Activated naive CD4-positive, alpha-beta T cell treated with anti-CD3 and anti-CD28 coated beads, Interleukin-2, amount 50 U/mL, for 16 hours (primary cell): ENCODE results near the gene ATP6V0C.
"Not testable (repeated sequence)": the region's sequence is repeated elsewhere in the genome, so short reads cannot be mapped to it uniquely, and the experiment has no call there.

Experiments used
- DNase-seq: peaks from one replicate; pipeline ENCODE4 v3.0.0-alpha.2; 2020

ATP6V0C gene

DNA sequence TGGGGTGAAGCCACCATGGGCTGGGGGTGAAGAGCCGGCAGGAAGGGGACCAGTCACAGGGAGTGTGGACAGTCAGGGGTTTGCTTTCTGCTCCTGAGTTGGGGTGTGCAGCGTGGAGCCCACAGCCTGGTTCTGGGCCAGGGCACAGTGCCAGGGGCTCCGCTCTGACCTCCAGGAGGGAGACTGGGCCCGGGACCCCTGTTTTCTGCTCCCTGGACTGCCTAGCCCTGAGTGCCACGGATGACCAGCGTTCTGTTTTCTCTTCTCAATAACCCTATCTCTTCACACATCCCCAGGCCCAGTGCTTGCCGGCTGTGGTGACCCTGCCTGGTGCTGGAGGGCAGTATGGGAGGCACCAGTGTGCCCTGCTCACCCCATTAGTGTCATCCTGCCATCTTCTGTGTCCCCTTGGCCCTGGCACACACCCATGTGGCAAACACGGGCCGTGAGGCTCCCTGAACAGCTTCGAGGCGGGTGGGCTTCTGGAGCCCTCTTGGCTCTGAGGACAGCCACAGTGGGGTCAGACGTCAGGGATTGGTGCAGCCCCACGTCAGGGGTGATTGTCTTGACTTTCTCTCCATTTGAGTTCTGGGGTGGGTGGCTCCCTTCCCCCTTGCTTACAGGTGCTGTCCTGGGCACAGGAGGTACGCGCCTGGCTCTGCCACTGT lies 16.3 kb downstream of the ATP6V0C start:
- DNase-seq = no peak

DNA sequence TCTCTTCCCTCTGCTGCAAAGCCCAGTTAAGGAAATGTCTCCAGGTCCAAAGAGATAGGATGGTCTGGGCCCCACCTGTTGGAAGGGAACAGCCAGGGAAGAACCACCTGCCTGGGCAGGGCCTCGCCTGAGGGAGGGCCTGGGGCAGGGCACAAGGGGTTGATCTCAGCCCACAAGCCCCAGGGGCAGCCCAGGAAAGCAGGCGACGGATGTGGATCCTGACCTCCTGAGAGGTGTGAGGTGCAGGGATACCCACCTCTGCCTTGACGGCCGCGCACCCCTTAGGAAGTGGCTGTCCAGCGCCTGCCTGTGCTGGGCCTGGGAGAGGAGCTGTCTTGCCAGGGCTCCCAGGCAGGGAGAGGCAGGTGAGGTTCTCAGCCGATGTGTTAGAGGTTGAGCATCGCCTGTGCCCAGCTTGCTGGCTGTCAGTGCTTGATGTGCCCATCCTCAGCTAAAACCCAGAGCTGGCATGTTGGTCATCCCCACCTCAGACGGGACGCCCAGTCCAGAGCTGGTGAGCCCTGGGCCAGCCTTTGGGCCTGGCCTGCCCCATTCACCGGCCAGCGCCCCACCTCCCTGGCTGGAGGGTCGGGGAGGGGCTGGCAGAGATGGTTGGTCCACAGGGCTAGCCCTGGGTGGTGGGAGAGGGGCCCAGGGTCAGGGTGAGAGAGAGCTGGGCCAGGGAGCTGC lies 17.0 kb downstream of the ATP6V0C start:
- no peak for DNase-seq

DNA sequence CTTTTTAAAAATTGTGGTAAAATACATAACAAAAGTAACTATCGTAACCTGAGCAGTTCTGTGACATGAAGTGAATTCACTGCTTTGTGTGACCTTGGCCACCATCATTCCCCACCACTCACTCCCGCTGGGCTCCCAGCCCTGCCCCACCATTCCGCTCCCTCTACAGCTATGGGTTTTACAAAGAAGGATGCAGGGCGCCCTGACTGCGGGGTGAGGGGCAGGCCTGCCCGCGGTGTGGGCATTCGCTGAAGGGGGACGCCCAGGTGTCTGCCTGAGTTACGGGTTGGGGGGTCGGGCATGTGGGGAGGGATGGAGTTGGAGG lies 17.6 kb downstream of the ATP6V0C start, which contains the start of gene CEMP1:
CEMP1 (minus strand) TSS at position 38 of the 325 bp plus-strand sequence. CDS start 335 bp downstream, outside the sequence.
- DNase-seq = no peak

DNA sequence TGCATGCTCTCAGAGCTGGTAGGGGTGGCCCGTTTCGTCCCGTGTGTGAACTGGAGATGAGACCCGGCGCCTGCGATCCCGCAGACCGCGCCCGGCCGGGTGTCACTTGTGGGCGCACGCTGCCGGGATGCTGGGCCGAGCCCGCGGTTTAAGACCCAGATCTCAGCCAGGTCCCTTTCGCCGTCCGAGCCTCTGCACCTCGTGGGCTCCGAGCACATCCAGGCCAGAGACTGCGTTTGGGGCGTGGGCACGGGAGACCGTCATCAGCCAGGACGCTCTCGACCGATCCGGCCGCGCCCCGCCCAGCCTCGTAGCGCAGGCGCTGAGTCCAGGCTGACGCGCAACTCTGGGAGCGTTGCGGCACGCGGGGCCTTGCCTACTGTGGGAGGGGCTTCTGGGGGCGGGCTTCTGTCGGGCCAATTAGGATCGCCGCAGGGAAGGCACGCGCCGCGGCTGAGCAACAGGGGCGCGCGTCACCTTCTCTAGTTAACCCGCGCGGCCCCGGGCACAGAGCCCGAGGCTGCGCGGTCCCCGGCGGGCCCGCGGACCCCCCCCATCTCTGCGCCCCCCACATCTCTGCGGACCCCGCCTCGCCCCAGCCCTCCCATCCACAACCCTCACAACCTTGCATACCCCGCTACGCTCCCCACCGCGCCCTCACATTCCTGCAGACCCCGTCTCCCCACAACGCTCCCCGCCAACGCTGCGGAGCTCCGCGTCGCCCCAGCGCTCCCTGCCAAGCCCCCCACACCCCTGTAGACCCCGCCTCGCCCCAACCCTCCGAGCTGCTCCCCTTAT lies 18.1 kb downstream of the ATP6V0C start:
- DNase-seq = peak; percentile 99

DNA sequence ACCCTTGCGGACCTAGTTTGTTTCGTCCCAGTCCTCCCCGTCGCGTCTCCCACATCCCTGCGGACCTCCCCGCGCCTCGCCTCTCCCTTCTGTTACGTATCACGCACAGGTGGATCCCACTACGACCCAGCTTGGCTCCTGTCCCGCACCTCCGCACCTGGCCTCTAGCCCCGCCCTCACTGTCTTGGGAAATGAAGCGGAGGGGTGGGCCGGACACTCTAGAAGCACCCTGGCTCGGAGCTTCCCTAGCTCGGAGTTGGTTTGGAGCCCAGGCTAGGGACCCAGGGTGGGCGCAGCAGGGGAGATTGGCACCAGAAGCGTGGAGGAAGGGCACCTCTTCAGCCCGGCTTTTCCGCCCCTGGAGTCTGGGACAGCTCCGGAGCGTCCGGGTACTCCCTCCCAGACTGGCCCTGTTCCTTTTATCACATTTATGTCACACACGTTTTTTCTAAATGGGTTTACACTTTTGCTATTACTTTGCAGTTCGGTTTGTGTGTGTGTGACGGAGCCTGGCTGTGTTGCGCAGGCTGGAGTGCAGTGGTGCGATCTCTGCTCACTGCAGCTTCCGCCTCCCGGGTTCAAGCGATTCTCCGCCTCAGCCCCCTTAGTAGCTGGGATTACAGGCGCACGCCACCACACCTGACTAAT lies 18.9 kb downstream of the ATP6V0C start:
- peak; percentile 65 for DNase-seq

DNA sequence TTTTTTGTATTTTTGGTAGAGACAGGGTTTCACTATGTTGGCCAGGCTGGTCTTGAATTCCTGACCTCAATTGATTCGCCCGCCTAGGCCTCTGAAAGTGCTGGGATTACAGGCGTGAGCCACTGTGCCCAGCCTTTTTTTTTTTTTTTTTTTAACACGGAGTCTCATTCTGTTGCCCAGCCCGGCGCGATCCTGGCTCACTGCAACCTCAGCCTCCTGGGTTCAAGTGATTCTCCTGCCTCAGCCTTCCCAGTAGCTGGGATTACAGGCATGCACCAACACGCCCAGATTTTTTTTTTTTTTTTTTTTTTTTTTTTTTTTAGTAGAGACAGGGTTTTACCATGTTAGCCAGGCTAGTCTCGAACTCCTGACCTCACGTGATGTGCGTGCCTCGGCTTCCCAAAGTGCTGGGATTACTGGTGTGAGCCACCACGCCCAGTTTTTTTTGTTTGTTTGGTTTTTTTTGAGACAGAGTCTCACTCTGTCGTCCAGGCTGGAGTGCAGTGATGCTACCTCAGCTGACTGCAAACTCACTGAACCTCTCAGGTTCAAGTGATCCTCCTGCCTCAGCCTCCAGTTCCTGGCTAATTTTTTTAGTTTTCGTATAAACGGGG lies 19.5 kb downstream of the ATP6V0C start:
- not testable (repeated sequence) for DNase-seq

DNA sequence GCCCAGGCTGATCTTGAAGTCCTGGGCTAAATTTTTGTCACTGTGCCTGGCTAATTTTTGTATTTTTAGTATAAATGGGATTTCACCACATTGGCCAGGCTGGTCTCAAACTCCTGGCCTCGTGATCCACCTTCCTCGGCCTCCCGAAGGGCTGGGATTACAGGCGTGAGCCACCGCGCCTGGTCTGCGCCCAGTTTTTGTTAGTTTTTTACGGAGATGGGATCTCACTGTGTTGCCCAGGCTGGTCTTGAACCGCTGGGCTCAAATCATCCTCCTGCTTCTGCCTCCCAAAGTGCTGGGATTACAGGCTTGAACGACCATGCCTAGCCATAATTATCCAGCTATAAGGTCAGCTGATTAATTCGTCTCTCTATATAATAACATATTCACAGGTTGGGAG lies 20.2 kb downstream of the ATP6V0C start:
- no peak for DNase-seq

DNA sequence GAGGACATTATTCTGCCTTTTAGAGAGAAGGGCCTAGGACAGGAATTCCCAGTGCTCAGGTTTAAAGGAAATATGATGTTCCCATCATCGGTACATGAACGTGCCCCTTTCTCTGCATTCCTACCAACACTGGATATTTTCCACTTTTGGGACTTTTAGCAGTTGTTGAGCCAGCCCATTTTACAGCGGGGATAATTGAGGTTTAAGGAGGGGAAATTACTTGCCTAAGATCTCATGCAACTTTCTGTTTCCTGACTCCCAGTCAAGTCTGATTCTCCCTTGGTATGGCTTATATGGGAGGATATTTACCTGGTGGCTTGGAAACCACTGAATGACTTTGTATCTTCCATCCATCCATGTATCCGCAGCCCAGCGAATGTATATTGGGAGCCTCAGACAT lies 20.6 kb downstream of the ATP6V0C start:
- not testable (repeated sequence) for DNase-seq

DNA sequence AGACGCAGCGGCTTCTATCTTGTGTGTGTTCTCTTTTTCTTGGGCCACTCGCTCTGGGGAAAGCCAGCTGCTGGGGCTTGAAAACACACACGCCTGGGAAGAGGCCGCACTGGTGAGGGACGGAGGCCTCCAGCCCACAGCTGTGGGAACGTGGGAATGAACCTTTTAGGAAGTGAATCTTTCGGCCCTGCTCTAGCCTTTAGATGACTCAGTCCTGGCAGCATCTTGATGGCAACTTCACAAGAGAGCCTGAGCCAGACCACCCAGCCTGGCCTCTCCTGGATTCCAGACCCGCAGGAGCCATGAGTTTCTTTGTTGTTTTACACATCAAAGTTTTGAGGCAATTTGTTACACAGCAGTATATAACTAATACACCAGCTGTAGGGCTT lies 21.9 kb downstream of the ATP6V0C start:
- no peak for DNase-seq

DNA sequence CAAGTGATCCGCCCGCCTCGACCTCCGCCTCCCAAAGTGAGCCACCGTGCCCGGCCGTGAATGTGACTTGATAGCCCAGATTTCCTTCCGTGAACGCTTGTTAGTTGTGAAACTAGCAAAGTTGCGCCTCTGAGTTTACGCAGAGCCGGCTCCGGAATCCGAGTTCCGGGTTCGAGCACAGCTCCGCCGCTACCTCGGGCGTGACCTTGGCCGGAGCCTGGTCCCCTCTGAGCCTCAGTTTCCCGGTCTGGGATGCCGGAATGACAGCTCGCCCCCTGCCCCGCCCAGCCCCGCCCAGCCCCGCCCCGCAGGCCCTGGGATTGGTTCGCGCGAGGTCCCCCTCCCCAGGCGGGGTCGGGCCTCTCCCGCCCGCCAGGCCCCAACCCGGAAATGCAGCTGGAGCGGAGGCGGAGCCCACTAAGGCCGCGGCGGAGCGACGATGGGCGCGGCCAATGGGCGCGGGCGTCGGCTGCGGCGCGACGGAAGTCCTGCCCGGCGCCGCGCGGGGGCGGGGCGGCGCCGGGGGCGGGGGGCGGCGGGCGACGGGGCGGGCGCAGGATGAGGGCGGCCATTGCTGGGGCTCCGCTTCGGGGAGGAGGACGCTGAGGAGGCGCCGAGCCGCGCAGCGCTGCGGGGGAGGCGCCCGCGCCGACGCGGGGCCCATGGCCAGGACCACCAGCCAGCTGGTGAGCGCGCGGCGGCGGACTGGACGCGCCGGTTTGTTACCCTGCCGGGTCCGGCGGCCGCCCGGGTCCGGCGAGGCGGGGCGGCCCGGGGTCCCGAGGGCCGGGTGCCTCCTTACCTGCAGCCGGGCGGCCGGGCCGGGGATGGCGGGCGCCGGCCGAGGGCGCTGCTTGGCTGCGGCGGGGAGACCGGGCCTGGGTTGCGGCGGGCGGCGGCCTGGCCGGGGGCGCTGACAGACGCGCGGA lies 24.0 kb downstream of the ATP6V0C start, which contains the start of gene PDPK1:
PDPK1 (plus strand) TSS at position 571 of the 929 bp plus-strand sequence; CDS start at position 663, 92 bp downstream.
- DNase-seq = peak; percentile 95

DNA sequence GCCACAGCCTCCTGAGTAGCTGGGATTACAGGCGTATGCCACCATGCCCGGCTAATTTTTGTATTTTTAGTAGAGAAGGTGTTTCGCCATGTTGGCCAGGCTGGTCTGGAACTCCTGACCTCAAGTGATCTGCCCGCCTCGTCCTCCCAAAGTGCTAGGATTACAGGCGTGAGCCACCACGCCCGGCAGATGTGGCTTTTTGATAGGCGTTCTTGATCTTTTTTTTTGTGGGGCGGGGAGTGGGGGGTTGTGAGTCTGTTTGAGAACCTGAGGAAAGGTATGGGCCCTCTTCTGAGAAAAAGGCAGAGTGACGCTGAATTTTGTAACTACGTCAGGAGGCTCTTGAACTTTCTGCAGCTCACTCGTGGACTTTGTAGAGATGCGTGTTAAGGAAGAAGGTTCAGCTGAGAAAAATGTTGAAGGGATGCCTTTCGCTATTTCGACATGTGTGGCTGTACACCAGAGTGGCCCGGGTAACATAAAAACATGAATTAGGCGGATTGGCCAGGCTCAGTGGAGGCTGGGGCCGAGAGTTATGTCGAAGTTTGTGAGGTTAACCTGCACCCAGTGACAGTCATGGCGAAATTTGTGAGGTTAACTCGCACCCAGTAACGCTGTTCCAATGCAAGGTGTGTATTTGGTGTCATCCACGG lies 25.6 kb downstream of the ATP6V0C start:
- DNase-seq = not testable (repeated sequence)

DNA sequence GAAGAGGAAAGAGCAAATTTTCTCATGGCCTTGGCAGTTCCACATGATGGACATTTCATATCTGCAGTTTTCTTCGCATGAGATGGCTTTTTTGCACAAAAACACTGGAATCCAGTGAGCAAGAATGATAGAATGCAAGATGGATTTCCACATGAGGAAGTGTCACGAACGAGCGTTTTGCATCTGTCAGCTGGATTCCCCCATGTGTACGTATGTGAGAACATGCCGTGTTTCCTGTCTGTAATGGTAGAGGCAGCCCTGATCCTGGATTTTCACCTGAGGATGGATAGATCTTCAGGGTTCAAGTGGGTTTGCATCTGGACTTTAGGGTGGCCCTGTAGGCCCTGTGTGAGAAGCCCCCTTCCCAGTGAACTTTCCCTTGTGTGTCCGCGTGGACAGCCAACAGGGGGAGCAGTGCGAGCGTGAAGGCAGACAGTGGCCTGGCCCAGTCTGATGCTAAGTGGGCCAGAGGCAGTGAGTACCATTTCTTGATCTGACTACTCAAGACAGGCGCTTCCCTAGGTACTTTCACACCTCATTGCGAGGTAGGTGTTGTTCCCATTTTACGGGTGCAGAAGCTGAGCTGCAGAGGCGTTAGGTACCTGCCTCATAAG lies 26.2 kb downstream of the ATP6V0C start:
- not testable (repeated sequence) for DNase-seq

DNA sequence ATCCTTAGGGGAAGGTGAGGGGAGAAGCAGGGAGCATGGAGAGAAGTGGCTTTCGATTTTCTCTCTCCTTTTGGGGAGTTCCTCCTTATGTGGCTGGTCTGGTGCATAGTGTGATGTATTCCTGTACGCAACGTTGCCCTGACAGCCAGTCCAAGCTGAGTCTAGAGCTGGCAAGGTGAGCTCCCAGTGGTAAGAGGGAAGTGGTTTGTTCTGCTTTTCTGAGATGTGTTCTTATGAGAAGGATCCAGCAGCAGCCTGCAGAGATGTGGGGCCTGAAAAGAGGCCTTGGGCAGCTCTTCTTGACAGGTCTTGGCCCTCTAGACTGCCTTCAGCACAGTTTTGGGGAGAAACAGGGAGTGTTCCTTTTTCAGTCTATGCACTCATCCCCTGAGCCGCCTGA lies 27.2 kb downstream of the ATP6V0C start:
- DNase-seq = not testable (repeated sequence)

DNA sequence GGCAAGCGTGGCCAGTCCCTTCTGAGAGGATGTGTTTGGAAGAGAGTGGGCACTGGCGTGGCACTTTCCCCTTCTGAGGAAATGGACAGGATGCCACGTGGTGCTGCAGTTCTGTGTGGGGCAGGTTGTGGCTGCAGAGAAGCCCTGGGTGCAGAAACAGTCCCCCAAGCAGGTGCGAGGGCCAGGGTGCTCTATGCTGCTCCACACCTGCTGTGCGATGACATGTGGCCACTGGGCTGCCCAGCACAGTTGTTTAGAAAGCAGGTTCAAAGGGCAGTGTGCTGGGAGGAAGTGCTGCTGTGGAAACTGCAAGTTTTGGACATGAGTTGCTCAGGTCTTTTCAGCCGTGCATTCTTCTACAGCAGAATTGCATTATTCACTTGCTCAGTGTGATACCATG lies 27.7 kb downstream of the ATP6V0C start:
- DNase-seq = not testable (repeated sequence)

DNA sequence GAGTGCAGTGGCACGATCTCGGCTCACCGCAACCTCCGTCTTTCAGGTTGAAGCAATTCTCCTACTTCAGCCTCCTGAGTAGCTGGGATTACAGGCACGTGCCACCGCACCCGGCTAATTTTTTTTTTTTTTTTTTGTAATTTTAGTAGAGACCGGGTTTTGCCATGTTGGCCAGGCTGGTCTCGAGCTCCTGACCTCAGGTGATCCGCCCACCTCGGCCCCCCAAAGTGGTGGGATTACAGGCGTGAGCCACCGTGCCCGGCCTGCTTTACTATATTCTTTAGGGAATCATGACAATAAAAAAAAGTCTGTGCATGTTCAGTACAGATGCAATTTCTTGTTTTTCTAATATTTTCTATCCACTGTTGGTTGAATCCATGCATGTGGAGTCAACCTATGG lies 30.0 kb downstream of the ATP6V0C start:
- DNase-seq = not testable (repeated sequence)

DNA sequence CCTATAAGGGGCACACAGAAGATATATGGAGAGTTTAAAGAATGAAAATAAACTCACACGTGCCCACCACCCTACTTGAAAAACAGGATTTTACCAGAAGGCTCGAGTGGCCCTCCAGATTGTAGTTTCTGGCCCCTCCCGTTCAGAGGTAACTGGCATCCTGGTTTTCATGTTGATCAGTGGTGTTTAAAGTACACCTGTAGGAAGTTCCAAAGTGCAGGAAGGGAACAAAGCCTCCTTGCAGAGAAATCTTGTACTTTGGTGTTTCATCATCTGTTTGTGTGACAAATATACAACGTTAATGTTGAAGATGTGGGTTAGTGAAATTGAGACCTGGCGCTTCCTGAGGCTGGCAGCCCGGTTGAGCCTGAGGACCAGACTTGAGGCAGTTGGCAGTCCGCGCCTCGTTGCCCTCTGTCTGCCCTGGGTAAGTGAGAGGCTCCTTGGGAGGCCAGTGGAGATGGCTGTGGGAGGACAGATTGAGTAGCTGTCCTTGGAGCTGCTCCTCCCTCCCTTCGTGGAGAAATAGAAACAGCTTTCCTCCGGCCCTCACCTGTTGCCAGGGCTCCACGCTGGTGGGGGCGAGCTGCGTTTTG lies 36.6 kb downstream of the ATP6V0C start:
- not testable (repeated sequence) for DNase-seq

DNA sequence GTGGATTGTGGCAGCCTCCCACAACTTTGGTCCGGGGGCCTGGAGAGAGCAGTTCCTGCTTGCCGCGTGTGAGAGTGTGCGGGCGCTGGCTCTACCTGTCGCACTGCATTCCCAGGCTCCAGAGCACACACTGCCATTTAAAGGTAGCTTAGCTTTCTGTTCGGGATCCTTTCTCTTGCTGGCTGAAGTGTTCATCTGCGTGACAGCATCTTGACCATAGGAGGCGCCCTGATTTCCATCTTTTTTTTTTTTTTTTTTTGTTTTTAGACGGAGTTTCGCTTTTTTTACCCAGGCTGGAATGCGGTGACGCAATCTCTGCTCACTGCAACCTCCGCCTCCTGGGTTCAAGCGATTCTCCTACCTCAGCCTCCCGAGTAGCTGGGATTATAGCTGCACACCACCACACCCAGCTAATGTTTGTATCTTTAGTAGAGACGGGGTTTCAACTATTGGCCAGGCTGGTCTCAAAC lies 37.7 kb downstream of the ATP6V0C start:
- DNase-seq = not testable (repeated sequence)

DNA sequence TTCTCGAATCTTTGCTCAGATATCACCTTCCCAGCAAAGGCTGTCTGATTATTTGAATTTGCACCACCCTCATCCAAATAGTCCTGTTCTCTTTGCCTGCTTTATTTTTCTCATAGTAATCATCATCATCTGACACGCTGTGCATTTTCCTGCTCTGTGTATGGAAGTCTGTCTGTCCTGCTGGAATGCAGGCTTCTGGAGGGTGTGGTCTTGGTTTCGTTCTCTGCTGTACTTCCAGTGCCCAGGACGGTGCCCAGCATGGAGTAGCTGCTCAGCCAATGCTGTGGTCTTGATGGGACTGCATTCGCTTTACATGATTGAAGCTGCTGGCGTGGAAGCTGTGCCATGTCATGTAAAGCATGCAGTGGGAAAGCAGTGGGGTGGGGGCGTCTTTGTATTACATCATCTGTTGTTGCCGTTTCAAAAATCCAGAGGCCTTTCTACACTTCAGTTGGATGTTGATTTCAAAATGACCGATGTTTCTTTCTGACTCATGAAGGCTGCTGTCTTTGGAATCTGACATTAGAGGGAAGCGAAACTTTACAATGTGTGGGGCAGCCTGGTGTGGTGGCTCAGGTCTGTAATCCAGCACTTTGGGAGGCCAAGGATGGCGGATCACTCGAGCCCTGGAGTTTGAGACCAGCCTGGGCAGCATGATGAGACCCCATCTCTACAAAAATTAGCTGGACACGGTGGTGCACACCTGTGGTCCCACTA lies 41.1 kb downstream of the ATP6V0C start:
- not testable (repeated sequence) for DNase-seq

DNA sequence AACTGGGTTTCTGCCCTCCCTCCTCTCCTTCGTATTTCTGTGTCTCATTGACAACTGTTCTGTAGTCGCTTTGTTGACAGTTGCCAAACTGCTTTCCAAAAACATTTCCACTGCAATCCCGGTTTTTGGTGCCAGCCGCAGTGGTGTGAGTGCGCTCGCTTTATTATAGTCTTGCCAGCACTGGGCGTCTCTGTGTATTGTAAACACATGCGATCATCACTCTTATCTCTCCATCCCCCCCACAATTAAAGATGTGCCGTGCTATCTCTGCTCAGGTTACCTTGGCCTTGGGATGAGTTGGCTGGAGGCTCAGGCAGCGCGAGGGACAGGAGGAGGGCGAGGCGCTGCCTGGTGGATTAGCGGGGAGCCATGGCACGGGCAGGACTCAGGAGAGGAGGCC lies 43.4 kb downstream of the ATP6V0C start:
- DNase-seq = not testable (repeated sequence)
